ENCODE measurements around the gene ZNF219. TPM values are rescaled to one million over a fixed set of nuclear protein-coding genes. Genes with fewer than 3 reads are reported as not detected.
A peak's percentile ranks its signal among the peaks of the same experiment; 100 is the strongest.

Gene ZNF219
- total and polyA plus RNA-seq, 2 of the 13 experiments (the other 11 are each of a cell fraction or from before 2014, with no cell fraction given) = 34.5 to 36.6 TPM

DNA sequence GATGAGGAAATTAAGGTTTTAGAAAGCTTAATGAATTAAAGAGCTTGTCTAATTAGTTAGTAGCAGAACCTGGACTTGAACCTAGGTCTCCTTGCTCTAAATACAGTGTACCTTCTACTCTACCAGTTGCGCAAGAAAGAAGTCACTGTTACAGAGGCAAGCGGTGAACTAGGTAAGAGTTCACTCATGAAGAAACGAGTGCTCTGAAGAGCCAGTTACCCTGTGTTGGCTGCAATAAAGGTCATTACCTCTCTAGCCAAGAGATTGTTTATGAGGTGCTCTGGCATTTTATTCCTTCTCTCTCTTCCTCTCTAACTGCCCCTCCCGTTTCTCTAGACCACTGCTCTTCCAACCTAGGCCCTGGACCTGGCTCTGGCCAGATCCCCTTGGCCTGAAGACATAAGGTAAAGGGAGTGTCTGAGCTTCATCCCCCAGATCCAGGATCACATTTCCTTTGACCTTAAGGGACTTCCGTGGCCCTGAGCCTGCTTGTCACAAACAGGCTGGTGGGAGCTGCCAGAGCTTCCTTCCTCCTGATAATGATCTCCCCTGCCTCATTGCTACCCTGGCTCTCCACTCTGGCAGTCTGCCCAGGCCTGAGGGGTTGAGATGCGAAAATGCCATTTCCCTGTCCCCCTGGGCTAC, 54.4 kb downstream of the ZNF219 start (continued):
- peak; percentile 61; the same call in 1 of the 2 replicates for TF ChIP-seq AHDC1 (CRISPR knock-in tag; IDR thresholded peaks at IDR 0.05; ENCODE audit: borderline replicate concordance)
- no peak for TF ChIP-seq TOPORS (CRISPR knock-in tag; IDR thresholded peaks at IDR 0.05)
- TF ChIP-seq ZNF766 (CRISPR knock-in tag; IDR thresholded peaks at IDR 0.05; ENCODE audit: borderline replicate concordance) = no peak
- TF ChIP-seq PAX8 (CRISPR knock-in tag; IDR thresholded peaks at IDR 0.05; ENCODE audit: borderline replicate concordance) = no peak
- TF ChIP-seq ZSCAN22 (CRISPR knock-in tag; IDR thresholded peaks at IDR 0.05) = no peak
- TF ChIP-seq HNRNPL (IDR thresholded peaks at IDR 0.05; ENCODE audit: low read depth, low read length) = no peak
- TF ChIP-seq, protein P1, sequence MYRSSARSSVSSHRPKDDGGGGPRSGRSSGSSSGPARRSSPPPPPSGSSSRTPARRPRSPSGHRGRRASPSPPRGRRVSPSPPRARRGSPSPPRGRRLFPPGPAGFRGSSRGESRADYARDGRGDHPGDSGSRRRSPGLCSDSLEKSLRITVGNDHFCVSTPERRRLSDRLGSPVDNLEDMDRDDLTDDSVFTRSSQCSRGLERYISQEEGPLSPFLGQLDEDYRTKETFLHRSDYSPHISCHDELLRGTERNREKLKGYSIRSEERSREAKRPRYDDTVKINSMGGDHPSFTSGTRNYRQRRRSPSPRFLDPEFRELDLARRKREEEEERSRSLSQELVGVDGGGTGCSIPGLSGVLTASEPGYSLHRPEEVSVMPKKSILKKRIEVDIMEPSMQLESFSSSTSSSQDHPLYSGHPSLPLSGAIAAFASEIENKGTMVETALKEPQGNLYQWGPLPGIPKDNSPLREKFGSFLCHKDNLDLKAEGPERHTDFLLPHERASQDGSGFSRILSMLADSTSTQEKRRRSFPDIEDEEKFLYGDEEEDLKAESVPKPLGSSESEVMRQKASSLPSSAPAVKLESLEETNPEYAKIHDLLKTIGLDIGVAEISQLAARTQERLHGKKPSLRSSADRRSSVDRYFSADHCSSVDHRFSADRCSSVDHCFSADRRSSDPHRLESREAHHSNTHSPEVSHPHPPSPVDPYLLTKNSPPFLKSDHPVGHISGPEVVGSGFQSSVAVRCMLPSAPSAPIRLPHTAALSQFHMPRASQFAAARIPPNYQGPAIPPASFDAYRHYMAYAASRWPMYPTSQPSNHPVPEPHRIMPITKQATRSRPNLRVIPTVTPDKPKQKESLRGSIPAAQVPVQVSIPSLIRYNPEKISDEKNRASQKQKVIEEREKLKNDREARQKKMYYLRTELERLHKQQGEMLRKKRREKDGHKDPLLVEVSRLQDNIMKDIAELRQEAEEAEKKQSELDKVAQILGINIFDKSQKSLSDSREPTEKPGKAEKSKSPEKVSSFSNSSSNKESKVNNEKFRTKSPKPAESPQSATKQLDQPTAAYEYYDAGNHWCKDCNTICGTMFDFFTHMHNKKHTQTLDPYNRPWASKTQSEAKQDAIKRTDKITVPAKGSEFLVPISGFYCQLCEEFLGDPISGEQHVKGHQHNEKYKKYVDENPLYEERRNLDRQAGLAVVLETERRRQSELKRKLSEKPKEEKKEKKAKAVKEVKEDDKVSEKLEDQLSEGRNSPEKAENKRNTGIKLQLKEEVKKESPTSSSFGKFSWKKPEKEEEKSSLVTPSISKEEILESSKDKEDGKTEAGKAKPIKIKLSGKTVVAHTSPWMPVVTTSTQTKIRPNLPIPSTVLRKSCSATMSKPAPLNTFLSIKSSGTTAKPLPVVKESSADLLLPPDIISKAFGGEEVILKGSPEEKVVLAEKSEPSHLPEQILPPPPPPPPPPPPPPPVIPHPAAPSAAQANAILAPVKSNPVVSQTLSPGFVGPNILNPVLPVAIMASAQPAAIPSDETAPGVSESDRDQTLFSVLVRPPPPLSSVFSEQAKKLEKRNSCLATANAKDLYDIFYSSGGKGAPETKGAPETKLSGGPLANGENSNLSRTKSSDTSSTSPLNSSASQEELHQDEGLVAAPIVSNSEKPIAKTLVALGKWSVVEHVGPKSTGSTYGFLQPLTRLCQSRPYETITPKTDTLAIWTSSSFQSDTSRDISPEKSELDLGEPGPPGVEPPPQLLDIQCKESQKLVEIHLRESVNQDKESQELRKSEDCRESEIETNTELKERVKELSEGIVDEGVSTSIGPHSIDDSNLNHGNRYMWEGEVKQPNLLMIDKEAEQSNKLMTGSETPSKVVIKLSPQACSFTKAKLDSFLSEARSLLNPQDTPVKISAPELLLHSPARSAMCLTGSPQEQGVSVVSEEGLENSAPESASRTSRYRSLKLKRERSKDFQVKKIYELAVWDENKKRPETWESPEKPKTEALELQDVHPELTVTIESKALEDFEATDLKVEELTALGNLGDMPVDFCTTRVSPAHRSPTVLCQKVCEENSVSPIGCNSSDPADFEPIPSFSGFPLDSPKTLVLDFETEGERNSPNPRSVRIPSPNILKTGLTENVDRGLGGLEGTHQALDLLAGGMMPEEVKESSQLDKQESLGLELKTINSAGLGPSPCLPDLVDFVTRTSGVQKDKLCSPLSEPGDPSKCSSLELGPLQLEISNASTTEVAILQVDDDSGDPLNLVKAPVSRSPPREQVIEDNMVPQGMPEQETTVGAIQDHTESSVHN (CRISPR knock-in tag; IDR thresholded peaks at IDR 0.05) = no peak
- TF ChIP-seq FLYWCH1 (CRISPR knock-in tag; IDR thresholded peaks at IDR 0.05) = no peak
- no peak for TF ChIP-seq ZNF75D (CRISPR knock-in tag; IDR thresholded peaks at IDR 0.05; ENCODE audit: borderline replicate concordance)
- TF ChIP-seq CREM (IDR thresholded peaks at IDR 0.05) = peak; percentile 45; the same call in 1 of the 2 replicates
- TF ChIP-seq CREM (CRISPR knock-in tag; IDR thresholded peaks at IDR 0.05) = no peak
- 0 out of 2 replicates have a peak, but pooled peaks have one; percentile 19 for TF ChIP-seq DPF2 (CRISPR knock-in tag; IDR thresholded peaks at IDR 0.05; ENCODE audit: borderline replicate concordance, low read depth)
- no peak for TF ChIP-seq ZNF251 (CRISPR knock-in tag; IDR thresholded peaks at IDR 0.05)
- TF ChIP-seq ZNF598 (CRISPR knock-in tag; IDR thresholded peaks at IDR 0.05; ENCODE audit: borderline replicate concordance) = no peak
- TF ChIP-seq SMAD9 (CRISPR knock-in tag; IDR thresholded peaks at IDR 0.05) = no peak
- TF ChIP-seq ZMYM2 (CRISPR knock-in tag; IDR thresholded peaks at IDR 0.05) = peak; percentile 93
- no peak for TF ChIP-seq ZNF709 (CRISPR knock-in tag; IDR thresholded peaks at IDR 0.05)

All from HepG2 (cell line).